GM12878 (cell line): ENCODE data around the gene SH2B2. TPM values are rescaled to one million over a fixed set of nuclear protein-coding genes. Genes with fewer than 3 reads are reported as not detected.
A peak's percentile ranks its signal among the peaks of the same experiment; 100 is the strongest.

ENCODE experiments used
- CUX1 ChIP-seq: IDR thresholded peaks from 2 replicates; pipeline ENCODE4 v1.6.1; 2012; ENCODE audit warnings: improper control_type of control experiment, low read depth, low read length; ENCODE audit not compliant: insufficient replicate concordance
- EZH2 ChIP-seq: IDR thresholded peaks from 2 replicates; pipeline ENCODE4 v1.6.1; 2012; ENCODE audit warnings: low read depth, mild to moderate bottlenecking, control low read depth, inconsistent platforms, low read length, borderline replicate concordance; ENCODE audit not compliant: control insufficient read depth
- IKZF2 ChIP-seq, 2 experiments: fragments of 450-650 bp; IDR thresholded peaks; 2 replicates each; pipeline ENCODE4 v1.6.1; 2017; ENCODE audit warnings: mild to moderate bottlenecking in 2 of 2, moderate library complexity in 2 of 2
- IRF3 ChIP-seq: fragments of 450-650 bp; IDR thresholded peaks from 2 replicates; pipeline ENCODE4 v1.6.1; 2014; ENCODE audit warnings: mild to moderate bottlenecking
- IRF5 ChIP-seq: fragments of 450-650 bp; IDR thresholded peaks from 2 replicates; pipeline ENCODE4 v1.6.1; 2017; ENCODE audit warnings: borderline replicate concordance
- NFXL1 ChIP-seq: fragments of 450-650 bp; IDR thresholded peaks from 2 replicates; pipeline ENCODE4 v1.6.1; 2017; ENCODE audit warnings: antibody characterized with exemption, mild to moderate bottlenecking, borderline replicate concordance
- POLR2AphosphoS2 ChIP-seq: IDR thresholded peaks from 2 replicates; pipeline ENCODE4 v1.6.1; 2011; ENCODE audit warnings: low read depth, mild to moderate bottlenecking, low read length, improper control_type of control experiment, moderate library complexity
- SIN3A ChIP-seq: IDR thresholded peaks from 2 replicates; pipeline ENCODE4 v1.6.1; 2012; ENCODE audit warnings: low read depth, low read length, improper control_type of control experiment
- SUZ12 ChIP-seq: fragments of 200-600 bp; sonication (generic); IDR thresholded peaks from one replicate; pipeline ENCODE4 v1.6.1; 2018; ENCODE audit warnings: antibody characterized with exemption, mild to moderate bottlenecking; ENCODE audit not compliant: unreplicated experiment
- TCF12 ChIP-seq: IDR thresholded peaks from 2 replicates; pipeline ENCODE4 v1.6.1; 2011; ENCODE audit warnings: low read depth, mild to moderate bottlenecking, low read length
- TCF3 ChIP-seq: IDR thresholded peaks from 2 replicates; pipeline ENCODE4 v1.6.1; 2012; ENCODE audit warnings: low read depth, mild to moderate bottlenecking, low read length, borderline replicate concordance; ENCODE audit not compliant: insufficient read depth
- TCF7 ChIP-seq: IDR thresholded peaks from 2 replicates; pipeline ENCODE4 v1.6.1; 2014; ENCODE audit warnings: antibody characterized with exemption, borderline replicate concordance
- ZBED1 ChIP-seq: IDR thresholded peaks from 2 replicates; pipeline ENCODE4 v1.6.1; 2016; ENCODE audit warnings: borderline replicate concordance
- ZBTB4 ChIP-seq: fragments of 450-650 bp; formaldehyde crosslinking; IDR thresholded peaks from 2 replicates; pipeline ENCODE4 v1.4.0; 2022; ENCODE audit warnings: mild to moderate bottlenecking, moderate library complexity
- ZNF207 ChIP-seq: fragments of 450-650 bp; IDR thresholded peaks from 2 replicates; pipeline ENCODE4 v1.6.1; 2014; ENCODE audit warnings: antibody characterized with exemption, mild to moderate bottlenecking, borderline replicate concordance
- ZNF24 ChIP-seq: fragments of 450-650 bp; IDR thresholded peaks from 2 replicates; pipeline ENCODE4 v1.6.1; 2017; ENCODE audit warnings: antibody characterized with exemption, mild to moderate bottlenecking
- polyA plus RNA-seq, 11 experiments: library from polyadenylated mRNA; depleted of rRNA in 4 of 11; unstranded in 6 of 11; stranded (reverse) in 5 of 11; fragments of >200 nt; fragmentation: Nextera tagmentation in 4 of 11; fragmentation: Illumina TruSeq in 1 of 11; extraction: Ambion mirVana in 4 of 11; extraction: Trizol in 1 of 11; gene quantifications; 1 replicate in 1 of 11; 2 replicates in 10 of 11; pipeline versions ENCODE4 v1.2.1 to v1.2.3, GENCODE V29; 2011 to 2016; ENCODE audit warnings: inconsistent platforms in 2 of 11, missing spikeins in 2 of 11, low read depth in 1 of 11
- total RNA-seq, 4 experiments: library from RNA; depleted of rRNA in 3 of 4; stranded (reverse); fragments of >200 nt in 3 of 4; fragmentation: Illumina TruSeq in 1 of 4; extraction: Trizol in 1 of 4; gene quantifications; 2 replicates each; pipeline versions ENCODE4 v1.2.1 to v1.2.3, GENCODE V29; 2013 to 2021

SH2B2 gene
- total and polyA plus RNA-seq, 10 of the 15 experiments (the other 5 are each of a cell fraction or from before 2014, with no cell fraction given) = 0.13 to 55.1 (median 7.4) TPM; not detected in 1

GRCh38 chr7:102306916-102307677 is 20.4 kb downstream of the SH2B2 start (continued):
- TF ChIP-seq ZBTB4 (CRISPR knock-in tag) (no peak), ZNF24 (no peak), POLR2AphosphoS2 (0 out of 2 replicates have a peak, but pooled peaks have one; percentile 40), TCF7 (no peak), ZNF207 (no peak), NFXL1 (no peak), CUX1 (peak; percentile 87), ZBED1 (no peak; the same call in 1 of the 2 replicates), TCF3 (peak; percentile 98), TCF12 (peak; percentile 98), SIN3A (0 out of 2 replicates have a peak, but pooled peaks have one; percentile 52), IKZF2 (IDR thresholded peaks at IDR 0.05) (peak; percentile 97), SUZ12 (no peak), EZH2 (no peak), IRF3 (peak; percentile 56; the same call in 1 of the 2 replicates), IRF5 (no peak)
